HUES48 (cell line): ENCODE measurements around the gene LAMP1.
"Not testable (repeated sequence)": the region's sequence is repeated elsewhere in the genome, so short reads cannot be mapped to it uniquely, and the experiment has no call there.

Experiments used
- H3K27ac ChIP-seq: one replicate; pipeline ENCODE4 v1.7.0; 2013; ENCODE audit warnings: low read depth, low read length, inconsistent platforms
- H3K27me3 ChIP-seq: 2 replicates; pipeline ENCODE4 v1.6.1; 2013; ENCODE audit warnings: mild to moderate bottlenecking, low read length; ENCODE audit not compliant: control insufficient read depth, insufficient read depth
- H3K36me3 ChIP-seq: 2 replicates; pipeline ENCODE4 v1.6.1; 2013; ENCODE audit warnings: low read length; ENCODE audit not compliant: control insufficient read depth, insufficient read depth
- H3K4me1 ChIP-seq: 2 replicates; pipeline ENCODE4 v1.6.1; 2013; ENCODE audit warnings: mild to moderate bottlenecking, low read length; ENCODE audit not compliant: control insufficient read depth, insufficient read depth
- H3K4me3 ChIP-seq: 2 replicates; pipeline ENCODE4 v1.5.1; 2013; ENCODE audit warnings: mild to moderate bottlenecking, low read depth, low read length
- H3K9ac ChIP-seq: 2 replicates; pipeline ENCODE4 v1.6.1; 2013; ENCODE audit warnings: mild to moderate bottlenecking, low read depth, low read length, moderate library complexity
- H3K9me3 ChIP-seq: 2 replicates; pipeline ENCODE4 v1.6.1; 2013; ENCODE audit warnings: low read length; ENCODE audit not compliant: control insufficient read depth, insufficient read depth

Gene LAMP1

GRCh38 chr13:113367771-113368170 lies 70.7 kb downstream of the LAMP1 start:
- Histone ChIP-seq H3K9ac (no peak overlapping the region), H3K36me3 (no peaks in the 10 kb centered on the region), H3K4me1 (peaks cover 6% of the 10 kb centered on the region; the same call in 1 of the 2 replicates), H3K27ac (no peak overlapping the region), H3K27me3 (no peaks in the 10 kb centered on the region), H3K9me3 (no peaks in the 10 kb centered on the region), H3K4me3 (no peak overlapping the region)

DNA sequence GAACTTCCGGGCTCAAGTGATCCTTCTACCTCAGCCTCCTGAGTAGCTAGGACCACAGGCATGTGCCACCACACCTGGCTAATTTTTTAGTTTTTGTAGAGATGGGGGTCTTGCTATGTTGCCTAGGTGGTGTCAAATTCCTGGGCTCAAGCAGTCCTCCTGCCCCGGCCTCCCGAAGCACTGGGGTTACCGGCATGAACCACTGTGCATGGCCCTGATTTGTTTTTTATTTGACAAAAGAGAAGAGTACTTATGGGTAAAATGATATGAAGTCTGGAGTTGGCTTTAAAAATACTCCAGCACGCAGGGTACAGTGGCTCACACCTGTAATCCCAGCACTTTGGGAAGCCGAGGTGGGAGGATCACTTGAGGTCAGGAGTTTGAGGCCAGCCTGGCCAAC lies 71.3 kb downstream of the LAMP1 start:
- H3K4me1 ChIP-seq: not testable (repeated sequence)

DNA sequence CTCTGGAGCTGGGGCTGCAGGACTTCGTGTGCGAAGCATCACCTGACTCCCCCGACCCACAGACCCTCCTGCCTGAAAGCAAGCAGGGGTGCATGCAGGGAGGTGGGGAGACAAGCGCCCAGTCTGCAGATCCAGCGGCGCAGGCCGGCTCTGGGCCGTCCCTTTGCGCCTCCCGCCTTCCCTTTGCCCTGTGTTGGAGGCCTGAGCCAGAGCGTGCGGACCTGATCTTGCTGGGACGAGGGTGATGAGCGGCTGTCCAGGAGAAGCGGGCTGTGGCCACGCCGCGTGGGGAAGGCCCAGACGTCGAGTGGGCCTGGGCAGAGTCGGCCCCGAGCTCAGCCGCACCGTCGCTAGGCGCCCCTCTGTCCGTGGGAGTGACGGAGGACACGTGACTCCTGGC lies 72.2 kb downstream of the LAMP1 start:
- H3K27me3 ChIP-seq: no peaks in the 10 kb centered on the region
- no peak overlapping the region for H3K27ac ChIP-seq
- H3K36me3 ChIP-seq: no peaks in the 10 kb centered on the region
- no peak overlapping the region for H3K4me3 ChIP-seq
- H3K4me1 ChIP-seq: peaks cover 6% of the 10 kb centered on the region; the same call in 1 of the 2 replicates
- no peak overlapping the region for H3K9ac ChIP-seq
- no peaks in the 10 kb centered on the region for H3K9me3 ChIP-seq

More for the DNA sequence above, 71.3 kb downstream of the LAMP1 start:
- H3K4me3 ChIP-seq, H3K9ac ChIP-seq, H3K9me3 ChIP-seq, H3K36me3 ChIP-seq, H3K27me3 ChIP-seq, H3K27ac ChIP-seq: not testable (repeated sequence)

DNA sequence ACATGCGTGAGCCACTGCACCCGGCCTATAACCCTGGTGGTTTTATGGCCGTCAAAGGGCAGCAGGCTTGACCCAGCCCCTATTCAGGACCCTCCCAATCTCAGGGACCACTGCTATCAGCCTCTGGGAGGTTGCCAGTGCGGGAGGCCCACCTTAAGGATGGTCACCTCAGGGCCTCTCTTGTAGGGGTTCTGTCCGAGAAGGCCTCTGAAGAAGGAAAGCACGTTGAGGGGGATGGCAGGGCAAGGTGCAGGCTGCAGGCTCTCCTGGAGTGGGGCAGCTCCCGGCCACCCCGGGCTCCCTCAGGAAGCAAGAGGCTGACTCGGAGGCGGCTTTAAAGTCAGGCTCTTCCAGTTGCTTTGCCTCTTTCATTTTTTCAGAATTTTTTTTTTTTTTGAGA lies 72.8 kb downstream of the LAMP1 start:
- H3K27ac ChIP-seq: no peak overlapping the region
- no peaks in the 10 kb centered on the region for H3K27me3 ChIP-seq
- H3K4me3 ChIP-seq: no peak overlapping the region
- no peaks in the 10 kb centered on the region for H3K36me3 ChIP-seq
- H3K9me3 ChIP-seq: no peaks in the 10 kb centered on the region
- H3K9ac ChIP-seq: no peak overlapping the region
- H3K4me1 ChIP-seq: peaks cover 6% of the 10 kb centered on the region; the same call in 1 of the 2 replicates

- Histone ChIP-seq H3K27me3 (no peaks in the 10 kb centered on the region), H3K9me3 (no peaks in the 10 kb centered on the region), H3K36me3 (no peaks in the 10 kb centered on the region), H3K4me3 (no peak overlapping the region), H3K4me1 (peaks cover 6% of the 10 kb centered on the region), H3K27ac (no peak overlapping the region), H3K9ac (no peak overlapping the region)
These were observed 74.0 kb downstream of the LAMP1 start for GRCh38 chr13:113371061-113371460.

- not testable (repeated sequence) for H3K27ac ChIP-seq, H3K4me1 ChIP-seq
These were observed 74.7 kb downstream of the LAMP1 start for GRCh38 chr13:113371701-113372100.

More at GRCh38 chr13:113371701-113372100, 74.7 kb downstream of the LAMP1 start:
- H3K36me3 ChIP-seq, H3K9me3 ChIP-seq, H3K9ac ChIP-seq, H3K27me3 ChIP-seq, H3K4me3 ChIP-seq: not testable (repeated sequence)
